Tibial artery (tissue), 4 donors: ENCODE measurements around the gene ATP4A.

Source experiments
- DNase-seq, 2 donors: peaks; one replicate each; pipeline ENCODE4 v3.0.0-alpha.2; 2019
- H3K27ac ChIP-seq, 2 donors: fragments of 200-600 bp; sonication (generic) in 1 of 2; 1 replicate in 1 of 2; 2 replicates in 1 of 2; pipeline ENCODE4 v1.5.1; 2018 to 2019; ENCODE audit warnings: mild to moderate bottlenecking in 1 of 2
- H3K27me3 ChIP-seq, 2 donors: fragments of 200-600 bp; sonication (generic) in 1 of 2; one replicate each; pipeline versions ENCODE4 v1.5.1 to v1.6.0; 2016 to 2019
- H3K36me3 ChIP-seq, 3 donors: fragments of 200-600 bp; sonication (generic) in 2 of 3; one replicate each; pipeline ENCODE4 v1.5.1; 2016 to 2019; ENCODE audit warnings: mild to moderate bottlenecking in 2 of 3
- H3K4me1 ChIP-seq, 4 donors: fragments of 200-600 bp; sonication (generic) in 2 of 4; 1 replicate in 3 of 4; 2 replicates in 1 of 4; pipeline ENCODE4 v1.5.1; 2016 to 2019
- H3K4me3 ChIP-seq, 2 donors: fragments of 200-600 bp; sonication (generic) in 1 of 2; 1 replicate in 1 of 2; 2 replicates in 1 of 2; pipeline ENCODE4 v1.5.1; 2018 to 2019; ENCODE audit warnings: mild to moderate bottlenecking in 2 of 2
- H3K9me3 ChIP-seq, 3 donors: fragments of 200-600 bp; sonication (generic) in 1 of 3; one replicate each; pipeline ENCODE4 v1.5.1; 2016 to 2019
- intact Hi-C: fragments of 100-400 bp; cut with DNase I; formaldehyde crosslinking; loops from one replicate; pipeline ENCODE4 v1.15.0; 2023; ENCODE audit warnings: low total_unique reads
- TF ChIP-seq, protein P1 (sequence below), 2 experiments: fragments of 200-600 bp in 1 of 2; fragments of 450-650 bp in 1 of 2; IDR thresholded peaks; one replicate each; pipeline ENCODE4 v1.5.1; 2017 to 2019; ENCODE audit warnings: antibody characterized with exemption in 2 of 2, mild to moderate bottlenecking in 1 of 2, moderate library complexity in 1 of 2

ATP4A gene

DNA sequence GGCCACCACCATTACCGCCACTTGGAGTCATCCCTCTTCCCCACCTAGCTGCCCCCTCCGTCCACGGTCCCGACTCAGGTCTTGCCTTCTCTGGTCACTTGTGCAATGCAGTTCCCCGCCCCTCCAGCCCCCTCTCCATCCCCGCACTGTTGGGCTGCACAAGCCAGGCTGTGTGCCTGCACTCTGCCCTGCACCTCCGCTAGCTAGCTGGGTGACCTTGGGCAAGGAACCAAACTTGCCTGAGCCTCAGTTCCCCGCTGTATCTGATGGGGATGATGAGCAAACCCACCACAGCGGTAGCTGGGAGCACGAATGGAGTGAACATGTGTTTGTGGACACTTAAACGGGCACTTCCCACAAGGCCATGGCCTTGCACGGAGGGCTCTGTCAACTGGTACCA lies 23.6 kb downstream of the ATP4A start:
- no peaks in the 10 kb centered on the region for H3K9me3 ChIP-seq
- peaks cover 0 to 8% (median 8%) of the 10 kb centered on the region in 4 donors for H3K4me1 ChIP-seq
- no peak overlapping the region for H3K4me3 ChIP-seq
- DNase-seq = no peak
- intact Hi-C loops = no loop called here
- no peaks in the 10 kb centered on the region for H3K36me3 ChIP-seq
- TF ChIP-seq, protein P1, sequence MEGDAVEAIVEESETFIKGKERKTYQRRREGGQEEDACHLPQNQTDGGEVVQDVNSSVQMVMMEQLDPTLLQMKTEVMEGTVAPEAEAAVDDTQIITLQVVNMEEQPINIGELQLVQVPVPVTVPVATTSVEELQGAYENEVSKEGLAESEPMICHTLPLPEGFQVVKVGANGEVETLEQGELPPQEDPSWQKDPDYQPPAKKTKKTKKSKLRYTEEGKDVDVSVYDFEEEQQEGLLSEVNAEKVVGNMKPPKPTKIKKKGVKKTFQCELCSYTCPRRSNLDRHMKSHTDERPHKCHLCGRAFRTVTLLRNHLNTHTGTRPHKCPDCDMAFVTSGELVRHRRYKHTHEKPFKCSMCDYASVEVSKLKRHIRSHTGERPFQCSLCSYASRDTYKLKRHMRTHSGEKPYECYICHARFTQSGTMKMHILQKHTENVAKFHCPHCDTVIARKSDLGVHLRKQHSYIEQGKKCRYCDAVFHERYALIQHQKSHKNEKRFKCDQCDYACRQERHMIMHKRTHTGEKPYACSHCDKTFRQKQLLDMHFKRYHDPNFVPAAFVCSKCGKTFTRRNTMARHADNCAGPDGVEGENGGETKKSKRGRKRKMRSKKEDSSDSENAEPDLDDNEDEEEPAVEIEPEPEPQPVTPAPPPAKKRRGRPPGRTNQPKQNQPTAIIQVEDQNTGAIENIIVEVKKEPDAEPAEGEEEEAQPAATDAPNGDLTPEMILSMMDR (IDR thresholded peaks at IDR 0.05) = no peak
- H3K27me3 ChIP-seq = peaks cover 0 to 17% of the 10 kb centered on the region in 2 donors
- H3K27ac ChIP-seq = no peak overlapping the region

DNA sequence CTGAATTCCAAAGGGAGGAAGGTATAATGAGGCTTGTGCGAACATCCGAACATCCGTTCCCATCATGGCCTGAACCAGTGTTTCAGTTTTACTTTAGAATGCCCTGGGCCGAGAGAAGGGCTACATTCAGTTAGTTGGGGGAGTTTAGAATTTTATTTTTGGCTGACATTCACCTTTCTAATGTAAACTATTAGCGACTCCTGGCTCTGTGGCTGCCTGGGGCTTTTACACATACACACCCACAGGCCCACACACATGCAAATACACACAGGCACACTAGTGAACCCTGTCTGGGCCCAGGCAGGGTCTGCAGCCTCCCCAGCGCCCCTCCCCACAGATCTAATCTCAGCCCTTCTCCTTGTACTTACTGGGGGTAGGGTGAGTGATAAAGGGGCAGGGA lies 24.1 kb downstream of the ATP4A start:
- no peak for DNase-seq
- intact Hi-C loops = no loop called here
- TF ChIP-seq, protein P1 (IDR thresholded peaks at IDR 0.05) = no peak

DNA sequence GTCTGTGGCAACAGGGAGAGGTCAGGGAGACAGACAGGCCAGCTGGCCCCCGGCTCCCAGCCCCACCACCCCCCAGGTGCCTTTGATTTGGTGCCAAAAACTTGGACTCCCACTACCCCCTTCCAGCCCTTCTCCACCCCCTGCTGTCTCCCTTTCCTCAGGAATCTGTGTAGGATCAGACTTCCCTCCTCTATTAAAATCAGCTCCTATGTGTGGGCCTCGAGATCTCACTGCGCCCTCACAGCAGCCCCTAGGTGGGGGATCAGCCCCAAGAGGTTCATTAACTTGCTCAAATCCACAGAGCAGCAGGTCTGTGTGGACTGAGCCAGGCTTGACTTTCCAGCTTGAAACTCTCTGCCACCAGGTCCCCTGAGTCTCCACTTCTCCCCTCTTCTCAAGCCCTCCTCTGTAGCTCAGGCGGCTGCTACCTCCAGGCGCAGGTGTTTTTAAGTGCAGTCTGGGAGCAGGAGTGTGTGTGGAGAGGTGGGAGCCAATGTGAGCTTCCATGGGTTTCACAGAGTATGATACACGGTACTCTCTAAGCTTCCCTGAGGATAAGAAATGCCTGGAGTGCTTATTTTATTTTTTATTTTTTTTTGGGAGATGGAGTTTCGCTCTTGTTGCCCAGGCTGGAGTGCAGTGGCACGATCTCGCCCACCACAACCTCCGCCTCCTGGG lies 28.5 kb downstream of the ATP4A start:
- Histone ChIP-seq H3K27me3 (peaks cover 0 to 64% of the 10 kb centered on the region in 2 donors), H3K27ac (no peak overlapping the region), H3K36me3 (no peaks in the 10 kb centered on the region), H3K4me3 (no peak overlapping the region), H3K9me3 (no peaks in the 10 kb centered on the region), H3K4me1 (peaks cover 0 to 8% (median 0%) of the 10 kb centered on the region in 4 donors)
- TF ChIP-seq, protein P1 (IDR thresholded peaks at IDR 0.05) = no peak
- DNase-seq = no peak
- intact Hi-C loops = no loop called here

More for the DNA sequence above, 24.1 kb downstream of the ATP4A start:
- Histone ChIP-seq H3K9me3 (no peaks in the 10 kb centered on the region), H3K36me3 (no peaks in the 10 kb centered on the region), H3K27me3 (peaks cover 0 to 22% of the 10 kb centered on the region in 2 donors), H3K4me1 (peaks cover 0 to 3% (median 2%) of the 10 kb centered on the region in 4 donors), H3K27ac (no peak overlapping the region), H3K4me3 (no peak overlapping the region)

DNA sequence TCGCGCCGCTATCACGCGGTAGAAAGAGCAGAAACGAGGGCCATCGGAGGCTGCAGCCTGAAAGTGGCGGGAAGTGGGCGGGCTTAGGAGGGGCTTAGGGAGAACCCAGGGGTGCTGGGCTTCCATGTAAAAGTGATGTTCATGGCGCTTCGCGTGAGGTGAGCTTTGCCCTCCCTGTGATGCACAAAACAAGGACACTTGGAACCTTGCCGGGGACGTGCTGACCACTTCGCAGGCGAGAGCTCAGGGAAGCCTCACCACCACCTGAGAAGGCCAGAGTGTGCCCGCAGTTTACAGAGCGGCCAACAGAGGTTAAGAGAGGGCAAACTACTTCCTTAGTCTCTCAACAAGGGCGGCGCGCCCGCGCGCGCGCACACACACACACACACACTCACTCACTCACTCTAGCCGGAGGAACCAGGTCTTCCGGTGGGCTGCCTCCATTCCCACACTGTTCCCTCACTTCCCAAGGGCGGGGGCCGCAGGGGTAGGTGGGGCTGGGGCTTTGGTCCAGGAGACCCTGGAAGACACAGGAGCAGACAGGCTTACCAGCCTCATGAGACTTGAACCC lies 29.6 kb downstream of the ATP4A start:
- H3K36me3 ChIP-seq = no peaks in the 10 kb centered on the region
- H3K4me1 ChIP-seq = peaks cover 0 to 8% (median 0%) of the 10 kb centered on the region in 4 donors
- TF ChIP-seq, protein P1 (IDR thresholded peaks at IDR 0.05) = no peak
- no peak overlapping the region for H3K27ac ChIP-seq
- no peaks in the 10 kb centered on the region for H3K9me3 ChIP-seq
- H3K4me3 ChIP-seq = no peak overlapping the region
- intact Hi-C loops = no loop called here
- no peak for DNase-seq
- peaks cover 0 to 74% of the 10 kb centered on the region in 2 donors for H3K27me3 ChIP-seq

DNA sequence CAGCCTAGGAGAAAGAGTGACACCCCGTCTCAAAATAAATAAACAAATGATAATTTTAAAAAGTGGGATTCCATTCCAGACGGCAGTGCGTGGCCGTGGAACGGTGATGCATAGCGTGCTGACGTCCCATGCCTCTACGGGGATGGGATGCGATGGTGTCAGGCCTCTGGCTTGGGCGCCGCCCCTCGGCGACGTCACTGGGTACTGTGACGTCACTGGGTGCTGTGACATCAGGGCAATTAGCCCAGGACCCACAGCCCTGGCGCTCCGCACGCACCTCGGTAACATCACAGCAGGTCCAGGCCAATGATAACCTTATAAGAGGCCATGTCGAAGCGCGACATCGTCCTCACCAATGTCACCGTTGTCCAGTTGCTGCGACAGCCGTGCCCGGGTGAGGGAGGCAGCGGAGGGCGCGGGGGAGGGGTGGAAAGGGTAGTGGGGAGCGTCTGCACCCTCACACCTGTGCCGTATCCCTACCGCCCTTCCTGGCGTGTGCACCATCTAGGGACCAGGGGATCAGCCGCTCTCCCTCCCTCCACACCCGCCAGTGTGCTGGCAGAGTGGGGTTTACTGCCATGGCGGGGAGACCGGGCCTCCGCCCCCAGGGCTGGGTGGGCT lies 30.1 kb downstream of the ATP4A start, which contains the start of gene GAPDHS:
Gene GAPDHS (plus strand): TSS at position 256 of the 621 bp plus-strand sequence. CDS start 72 bp downstream, at position 328.
- no peak within 1 kb of the TSS for H3K4me3 ChIP-seq
- H3K4me1 ChIP-seq = peaks cover 0 to 8% (median 0%) of the 10 kb centered on the region in 4 donors
- no peak for DNase-seq
- no peaks in the 10 kb centered on the region for H3K36me3 ChIP-seq
- peaks cover 0 to 80% of the 10 kb centered on the region in 2 donors for H3K27me3 ChIP-seq
- H3K27ac ChIP-seq = no peak within 1 kb of the TSS
- H3K9me3 ChIP-seq = no peaks in the 10 kb centered on the region
- intact Hi-C loops = no loop called here
- TF ChIP-seq, protein P1 (IDR thresholded peaks at IDR 0.05) = no peak
